HL-60/S4 treated with retinoic acid at 250 ng/mL for 4 days and 3 days (cell line): Measurements from ENCODE around the gene DLGAP1.

ENCODE experiments used
- in situ Hi-C: fragments of 300-500 bp; cut with MboI; formaldehyde crosslinking; loops from 2 replicates; pipeline ENCODE4 v1.7.0; 2022; ENCODE audit warnings: low sequenced_read_pairs

The DLGAP1 gene

GRCh38 chr18:3498698-3499471 is 956.2 kb downstream of the DLGAP1 start:
- in situ Hi-C loops = loop anchor here (25.0 kb wide), 1 partner anchor 112 kb away; no protein-coding TSS in a partner anchor

- in situ Hi-C loops = loop anchor here (25.0 kb wide), 1 partner anchor 109 kb away; no protein-coding TSS in a partner anchor
Measured at GRCh38 chr18:3495691-3496430, 959.2 kb downstream of the DLGAP1 start.

- in situ Hi-C loops = loop anchor here (25.0 kb wide), 1 partner anchor 107 kb away; no protein-coding TSS in a partner anchor
Measured at GRCh38 chr18:3494569-3494968, 960.5 kb downstream of the DLGAP1 start.

DNA sequence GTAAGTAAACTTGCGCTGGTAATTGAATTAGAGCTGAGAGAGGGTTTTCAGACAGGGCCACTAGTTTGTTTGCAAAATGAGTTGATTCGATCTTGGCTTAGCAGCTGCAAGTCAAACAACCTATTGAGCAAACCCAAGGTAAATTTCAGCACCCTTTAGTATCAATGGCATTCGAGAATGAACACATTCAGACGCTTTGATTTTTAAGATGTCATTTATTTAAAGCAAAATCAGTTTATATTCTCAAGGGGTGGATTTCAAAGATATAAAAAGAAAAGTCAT is 960.9 kb downstream of the DLGAP1 start:
- in situ Hi-C loops = loop anchor here (25.0 kb wide), 1 partner anchor 107 kb away; no protein-coding TSS in a partner anchor

- in situ Hi-C loops = loop anchor here (25.0 kb wide), 1 partner anchor 106 kb away; no protein-coding TSS in a partner anchor
Measured at GRCh38 chr18:3493501-3494244, 961.4 kb downstream of the DLGAP1 start.

DNA sequence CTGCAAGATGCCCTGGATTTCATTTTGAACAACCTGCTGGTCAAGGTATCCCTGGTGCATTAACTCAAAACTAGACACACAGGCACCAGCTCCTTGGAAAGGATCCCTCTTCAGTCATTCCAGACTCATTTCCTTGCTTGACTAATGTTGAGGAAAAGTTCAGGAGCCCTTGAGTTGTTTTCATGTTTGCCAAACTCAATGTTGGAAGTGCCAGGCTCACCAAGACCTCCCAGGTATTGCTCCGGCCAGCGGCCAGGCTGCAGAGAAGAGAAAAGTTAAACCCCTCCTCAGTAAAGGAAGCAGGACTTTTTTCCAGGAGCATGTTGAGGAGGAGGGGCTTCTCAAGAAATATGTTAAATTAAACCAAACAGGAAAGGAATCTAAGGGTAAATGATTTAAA is 962.4 kb downstream of the DLGAP1 start:
- in situ Hi-C loops = loop anchor here (25.0 kb wide), 1 partner anchor 105 kb away; no protein-coding TSS in a partner anchor

- in situ Hi-C loops = loop anchor here (25.0 kb wide), 1 partner anchor 105 kb away; no protein-coding TSS in a partner anchor
Measured at GRCh38 chr18:3491981-3492555, 963.0 kb downstream of the DLGAP1 start.

- in situ Hi-C loops = loop anchor here (25.0 kb wide), 1 partner anchor 102 kb away; no protein-coding TSS in a partner anchor
Measured at GRCh38 chr18:3489462-3489861, 965.6 kb downstream of the DLGAP1 start.

- in situ Hi-C loops = loop anchor here (25.0 kb wide), 1 partner anchor 99 kb away; no protein-coding TSS in a partner anchor
Measured at GRCh38 chr18:3486512-3486911, 968.6 kb downstream of the DLGAP1 start.

- in situ Hi-C loops = loop anchor here (25.0 kb wide), 1 partner anchor 98 kb away; no protein-coding TSS in a partner anchor
Measured at GRCh38 chr18:3485153-3486149, 969.7 kb downstream of the DLGAP1 start.

DNA sequence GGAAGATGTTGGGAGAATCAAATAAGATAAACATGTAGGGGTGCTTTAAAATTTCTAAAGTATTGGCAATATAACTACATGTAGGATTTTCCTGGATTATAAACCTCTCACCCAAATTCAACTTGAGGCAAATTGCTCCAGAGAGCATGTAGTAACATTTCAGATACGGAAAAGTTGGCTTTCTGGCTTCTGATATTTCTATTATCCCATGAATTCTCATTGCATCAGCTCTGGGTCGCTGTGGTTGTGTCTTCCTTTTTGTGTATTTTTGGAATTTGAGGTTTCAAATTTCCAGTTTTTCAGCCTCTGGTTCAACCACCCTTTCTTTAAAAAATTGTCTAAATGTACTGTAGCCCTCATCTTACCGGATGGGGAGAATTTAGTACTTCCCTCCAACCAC is 972.8 kb downstream of the DLGAP1 start:
- in situ Hi-C loops = loop anchor here (25.0 kb wide), 1 partner anchor 95 kb away; no protein-coding TSS in a partner anchor

GRCh38 chr18:3481696-3482210 is 973.4 kb downstream of the DLGAP1 start:
- in situ Hi-C loops = loop anchor here (25.0 kb wide), 1 partner anchor 94 kb away; no protein-coding TSS in a partner anchor

GRCh38 chr18:3480827-3481573 is 974.1 kb downstream of the DLGAP1 start:
- in situ Hi-C loops = loop anchor here (25.0 kb wide), 1 partner anchor 94 kb away; no protein-coding TSS in a partner anchor

DNA sequence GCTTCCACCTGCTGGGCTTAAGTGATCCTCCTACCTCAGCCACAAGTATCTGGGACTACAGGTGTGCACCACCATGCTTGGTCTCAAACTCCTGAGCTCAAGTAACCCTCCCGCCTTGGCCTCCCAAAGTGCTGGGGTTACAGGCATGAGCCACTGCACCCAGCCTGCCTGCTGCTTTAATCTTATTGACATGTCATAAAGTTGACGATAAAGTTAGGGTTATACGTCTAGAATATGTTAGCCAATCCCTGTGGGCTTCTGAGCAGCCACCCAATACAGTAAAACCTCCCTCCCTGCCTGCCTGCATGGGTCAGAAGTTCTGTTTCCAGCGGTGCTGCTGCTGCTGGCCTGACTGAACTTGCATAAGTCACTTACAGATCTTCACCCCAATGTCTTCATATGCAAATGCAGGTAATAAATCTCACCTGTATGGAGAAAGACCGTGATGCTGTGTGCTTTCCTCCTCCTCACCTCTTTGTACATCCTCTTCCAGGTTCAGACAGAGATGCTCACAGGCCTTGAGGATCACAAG is 975.1 kb downstream of the DLGAP1 start:
- in situ Hi-C loops = loop anchor here (25.0 kb wide), 1 partner anchor 93 kb away; no protein-coding TSS in a partner anchor

GRCh38 chr18:3478262-3478978 is 976.7 kb downstream of the DLGAP1 start:
- in situ Hi-C loops = loop anchor here (25.0 kb wide), 1 partner anchor 91 kb away; no protein-coding TSS in a partner anchor

DNA sequence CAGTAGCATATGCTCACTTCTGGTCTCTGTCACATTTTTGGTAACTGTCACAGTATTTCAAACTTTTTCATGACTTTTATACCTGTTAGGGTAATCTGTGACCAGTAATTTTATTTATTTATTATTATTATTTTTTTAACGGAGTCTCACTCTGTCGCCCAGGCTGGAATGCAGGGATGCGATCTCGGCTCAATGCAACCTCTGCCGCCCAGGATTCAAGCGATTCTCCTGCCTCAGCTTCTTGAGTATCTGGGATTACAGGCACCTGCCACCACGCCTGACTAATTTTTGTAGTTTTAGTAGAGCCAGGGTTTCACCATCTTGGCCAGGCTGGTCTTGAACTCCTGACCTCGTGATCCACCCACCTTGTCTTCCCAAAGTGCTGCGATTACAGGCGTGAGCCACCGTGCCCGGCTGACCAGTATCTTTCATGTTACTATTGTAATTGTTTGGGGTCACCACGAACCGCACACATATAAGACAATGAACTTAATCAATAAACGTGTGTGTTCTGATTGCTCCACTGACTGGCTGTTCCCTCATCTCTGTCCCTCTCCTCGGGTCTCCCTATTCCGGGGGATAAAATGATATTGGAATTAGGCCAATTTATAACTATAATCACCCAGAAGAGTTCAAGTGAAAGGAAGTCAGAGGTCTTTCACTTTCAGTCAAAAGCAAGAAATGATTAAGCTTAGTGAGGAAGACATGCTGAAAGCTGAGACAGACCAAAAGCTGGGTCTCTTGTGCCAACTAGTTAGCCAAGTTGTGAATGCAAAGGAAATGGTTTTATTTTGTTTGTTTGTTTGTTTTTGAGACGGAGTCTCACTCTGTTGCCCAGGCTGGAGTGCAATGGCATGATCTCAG is 982.2 kb downstream of the DLGAP1 start:
- in situ Hi-C loops = loop anchor here (25.0 kb wide), 1 partner anchor 186 kb away; no protein-coding TSS in a partner anchor
